Astrocyte (in vitro differentiated cells and primary cell): Measurements from ENCODE around the gene PACSIN1. TPM values are rescaled to one million over a fixed set of nuclear protein-coding genes. Genes with fewer than 3 reads are reported as not detected.

Experiments
- DNase-seq: peaks from one replicate; pipeline ENCODE4 v3.0.0-alpha.2; 2010; ENCODE audit warnings: low read depth
- FAIRE-seq: peaks from 2 replicates; lab custom pipeline; 2011; peaks lifted over from hg19 to GRCh38; lab: Jason Lieb, UNC
- H2AFZ ChIP-seq: 2 replicates; pipeline ENCODE4 v1.6.0; 2012; ENCODE audit warnings: low read depth, low read length, inconsistent platforms
- H3K27ac ChIP-seq: 2 replicates; pipeline ENCODE4 v1.5.1; 2011; ENCODE audit warnings: low read depth, low read length, inconsistent platforms
- H3K27me3 ChIP-seq: 2 replicates; pipeline ENCODE4 v1.6.0; 2011; ENCODE audit warnings: low read length, inconsistent platforms; ENCODE audit not compliant: insufficient read depth
- H3K36me3 ChIP-seq: 2 replicates; pipeline ENCODE4 v1.5.1; 2011; ENCODE audit warnings: low read length, inconsistent platforms; ENCODE audit not compliant: insufficient read depth
- H3K4me1 ChIP-seq: 2 replicates; pipeline ENCODE4 v1.5.1; 2011; ENCODE audit warnings: low read length, inconsistent platforms; ENCODE audit not compliant: insufficient read depth
- H3K4me2 ChIP-seq: 2 replicates; pipeline ENCODE4 v1.6.0; 2012; ENCODE audit warnings: low read length, inconsistent platforms
- H3K4me3 ChIP-seq: 2 replicates; pipeline ENCODE4 v1.5.1; 2011; ENCODE audit warnings: low read depth, mild to moderate bottlenecking, low read length, inconsistent platforms; ENCODE audit not compliant: insufficient read depth
- H3K79me2 ChIP-seq: 2 replicates; pipeline ENCODE4 v1.6.0; 2012; ENCODE audit warnings: mild to moderate bottlenecking, low read length, inconsistent platforms; ENCODE audit not compliant: insufficient read depth
- H3K9ac ChIP-seq: 2 replicates; pipeline ENCODE4 v1.6.0; 2012; ENCODE audit warnings: mild to moderate bottlenecking, low read length, inconsistent platforms
- H3K9me3 ChIP-seq: 2 replicates; pipeline ENCODE4 v1.5.1; 2012; ENCODE audit warnings: low read depth, mild to moderate bottlenecking, low read length, inconsistent platforms; ENCODE audit not compliant: insufficient read depth
- H4K20me1 ChIP-seq: 2 replicates; pipeline ENCODE4 v1.6.0; 2012; ENCODE audit warnings: low read length, inconsistent platforms; ENCODE audit not compliant: insufficient read depth
- H3K27ac Mint-ChIP-seq: one replicate; pipeline ENCODE4 v1.8.0; 2021; ENCODE audit warnings: mild to moderate bottlenecking, mixed read lengths; ENCODE audit not compliant: unreplicated experiment
- H3K27me3 Mint-ChIP-seq: one replicate; pipeline ENCODE4 v1.8.0; 2021; ENCODE audit warnings: low read depth, mixed read lengths; ENCODE audit not compliant: unreplicated experiment
- H3K36me3 Mint-ChIP-seq: one replicate; pipeline ENCODE4 v1.8.0; 2021; ENCODE audit warnings: low read depth, mixed read lengths; ENCODE audit not compliant: unreplicated experiment
- H3K4me1 Mint-ChIP-seq: one replicate; pipeline ENCODE4 v1.8.0; 2021; ENCODE audit warnings: low read depth, mixed read lengths; ENCODE audit not compliant: unreplicated experiment
- H3K4me3 Mint-ChIP-seq: one replicate; pipeline ENCODE4 v1.8.0; 2021; ENCODE audit warnings: mild to moderate bottlenecking, moderate library complexity, mixed read lengths; ENCODE audit not compliant: unreplicated experiment
- H3K9me3 Mint-ChIP-seq: one replicate; pipeline ENCODE4 v1.8.0; 2021; ENCODE audit warnings: mild to moderate bottlenecking, mixed read lengths; ENCODE audit not compliant: unreplicated experiment
- EZH2 ChIP-seq: IDR thresholded peaks from 2 replicates; pipeline ENCODE4 v1.6.1; 2012; ENCODE audit warnings: mild to moderate bottlenecking, low read length, inconsistent platforms; ENCODE audit not compliant: insufficient read depth
- total RNA-seq: library from RNA; stranded (reverse); gene quantifications from 2 replicates; pipeline ENCODE4 v1.2.1, GENCODE V29; 2021
- TF ChIP-seq, protein P1 (sequence below): IDR thresholded peaks from 2 replicates; pipeline ENCODE4 v1.5.1; 2011; ENCODE audit warnings: low read depth, mild to moderate bottlenecking, inconsistent platforms, low read length, moderate library complexity; ENCODE audit not compliant: insufficient read depth

The PACSIN1 gene
- total RNA-seq, 1 donor from 2014 or later: 0.32 TPM

DNA sequence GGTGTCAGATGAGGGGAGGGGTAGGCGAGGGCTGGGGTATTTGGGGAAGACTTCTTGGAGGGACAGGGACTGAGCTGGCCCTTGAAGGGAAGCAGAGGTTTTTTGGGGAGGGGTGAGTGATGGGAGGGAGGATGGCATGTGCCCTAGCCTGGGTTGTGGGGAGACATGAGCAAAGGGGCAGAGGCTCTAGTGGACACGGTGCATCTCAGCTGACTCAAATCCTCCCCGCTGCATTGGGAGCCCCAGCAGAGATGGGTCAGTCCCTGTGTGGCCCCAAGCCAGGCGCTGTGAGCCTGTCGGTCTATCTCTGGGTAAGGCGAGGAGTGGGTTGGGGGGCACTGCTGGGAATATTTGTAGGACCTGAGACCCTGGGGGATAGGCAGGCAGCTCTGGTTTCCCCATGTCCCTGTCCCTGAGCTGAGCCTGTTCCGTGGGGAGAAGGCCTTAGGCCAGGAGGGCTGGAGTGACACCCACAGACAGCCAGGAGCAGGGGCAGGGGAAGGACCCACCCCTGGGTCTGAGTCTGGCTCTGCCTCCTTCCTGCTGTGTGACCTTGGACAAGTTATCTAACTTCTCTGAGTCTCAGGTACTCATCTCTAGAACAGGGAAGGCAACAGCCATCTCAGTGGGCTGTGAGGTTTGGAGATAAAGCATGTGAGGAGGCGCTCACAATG lies 54.2 kb downstream of the PACSIN1 start:
- Mint-ChIP-seq H3K27ac (no peak overlapping the region), H3K9me3 (peaks cover 3% of the 10 kb centered on the region), H3K4me3 (no peak overlapping the region), H3K36me3 (no peaks in the 10 kb centered on the region), H3K27me3 (peaks cover 55% of the 10 kb centered on the region), H3K4me1 (no peaks in the 10 kb centered on the region)
- TF ChIP-seq EZH2: no peak
- TF ChIP-seq, protein P1, sequence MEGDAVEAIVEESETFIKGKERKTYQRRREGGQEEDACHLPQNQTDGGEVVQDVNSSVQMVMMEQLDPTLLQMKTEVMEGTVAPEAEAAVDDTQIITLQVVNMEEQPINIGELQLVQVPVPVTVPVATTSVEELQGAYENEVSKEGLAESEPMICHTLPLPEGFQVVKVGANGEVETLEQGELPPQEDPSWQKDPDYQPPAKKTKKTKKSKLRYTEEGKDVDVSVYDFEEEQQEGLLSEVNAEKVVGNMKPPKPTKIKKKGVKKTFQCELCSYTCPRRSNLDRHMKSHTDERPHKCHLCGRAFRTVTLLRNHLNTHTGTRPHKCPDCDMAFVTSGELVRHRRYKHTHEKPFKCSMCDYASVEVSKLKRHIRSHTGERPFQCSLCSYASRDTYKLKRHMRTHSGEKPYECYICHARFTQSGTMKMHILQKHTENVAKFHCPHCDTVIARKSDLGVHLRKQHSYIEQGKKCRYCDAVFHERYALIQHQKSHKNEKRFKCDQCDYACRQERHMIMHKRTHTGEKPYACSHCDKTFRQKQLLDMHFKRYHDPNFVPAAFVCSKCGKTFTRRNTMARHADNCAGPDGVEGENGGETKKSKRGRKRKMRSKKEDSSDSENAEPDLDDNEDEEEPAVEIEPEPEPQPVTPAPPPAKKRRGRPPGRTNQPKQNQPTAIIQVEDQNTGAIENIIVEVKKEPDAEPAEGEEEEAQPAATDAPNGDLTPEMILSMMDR: no peak
- H3K27ac ChIP-seq: no peak overlapping the region
- H3K4me2 ChIP-seq: no peak overlapping the region
- H3K79me2 ChIP-seq: no peaks in the 10 kb centered on the region
- no peaks in the 10 kb centered on the region for H3K9me3 ChIP-seq
- H2AFZ ChIP-seq: no peak overlapping the region
- H4K20me1 ChIP-seq: no peaks in the 10 kb centered on the region
- DNase-seq (no peak), FAIRE-seq (no peak)
- no peak overlapping the region for H3K4me3 ChIP-seq
- peaks cover 2% of the 10 kb centered on the region for H3K27me3 ChIP-seq
- no peaks in the 10 kb centered on the region for H3K36me3 ChIP-seq
- H3K9ac ChIP-seq: no peak overlapping the region
- no peaks in the 10 kb centered on the region for H3K4me1 ChIP-seq

DNA sequence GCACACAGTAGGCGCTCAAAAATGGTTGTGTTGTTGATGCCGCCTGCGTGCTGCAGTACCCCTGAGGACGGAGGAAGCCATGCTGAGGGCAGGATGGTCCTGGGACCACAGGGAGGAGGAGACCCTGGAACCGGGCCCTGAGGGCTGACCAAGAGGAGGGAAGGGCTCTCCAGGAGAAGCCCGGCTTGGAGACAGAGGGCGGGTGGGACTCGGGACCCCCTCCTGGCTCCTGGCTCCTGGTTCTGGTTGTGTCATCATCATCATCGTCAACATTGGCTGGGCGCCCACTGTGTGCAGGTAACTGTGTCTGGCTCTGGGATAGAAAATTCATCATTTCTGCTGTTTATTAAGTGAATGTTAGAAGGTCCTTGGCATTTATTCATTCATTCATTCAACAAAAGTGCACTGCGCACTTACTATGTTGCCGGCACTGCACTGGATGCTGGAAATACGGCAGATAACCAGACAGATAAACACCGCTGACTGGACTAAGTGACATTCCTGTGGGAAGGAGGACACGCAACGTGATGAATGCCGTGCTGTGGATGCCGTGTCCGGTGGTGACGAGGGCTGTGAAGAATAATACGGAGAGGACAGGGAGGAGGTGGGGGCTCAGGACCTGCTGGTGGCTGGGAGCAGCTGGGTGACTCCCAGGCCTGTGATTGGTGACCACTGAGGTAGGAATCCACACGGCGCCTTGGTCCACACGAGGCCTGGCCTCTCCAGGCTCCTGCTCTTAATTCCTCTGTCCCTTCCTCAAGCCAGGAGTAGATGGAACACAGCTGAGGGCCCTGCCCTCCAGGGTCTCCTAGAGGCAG lies 55.0 kb downstream of the PACSIN1 start:
- Histone ChIP-seq H2AFZ (no peak overlapping the region), H3K4me2 (no peak overlapping the region), H3K4me1 (no peaks in the 10 kb centered on the region), H4K20me1 (no peaks in the 10 kb centered on the region), H3K27ac (no peak overlapping the region), H3K36me3 (no peaks in the 10 kb centered on the region), H3K9me3 (no peaks in the 10 kb centered on the region), H3K9ac (no peak overlapping the region), H3K27me3 (no peaks in the 10 kb centered on the region), H3K4me3 (no peak overlapping the region), H3K79me2 (no peaks in the 10 kb centered on the region)
- H3K27ac Mint-ChIP-seq: no peak overlapping the region
- FAIRE-seq (no peak), DNase-seq (no peak)
- no peaks in the 10 kb centered on the region for H3K36me3 Mint-ChIP-seq
- no peak overlapping the region for H3K4me3 Mint-ChIP-seq
- TF ChIP-seq EZH2: no peak
- TF ChIP-seq, protein P1: no peak
- no peaks in the 10 kb centered on the region for H3K4me1 Mint-ChIP-seq
- H3K27me3 Mint-ChIP-seq: peaks cover 51% of the 10 kb centered on the region
- peaks cover 3% of the 10 kb centered on the region for H3K9me3 Mint-ChIP-seq
